ENCODE results near the gene ASF1B.

Gene ASF1B

GRCh38 chr19:14112051-14112808 is 24.2 kb downstream of the ASF1B start:
- TF ChIP-seq CTCF (IDR thresholded peaks at IDR 0.05; ENCODE audit: extremely low read depth, insufficient read depth, missing control alignments): no peak
- in situ Hi-C loops (cut with MboI; ENCODE audit: low pct_unique_long_range_greater_than_20kb, low sequenced_read_pairs, unreplicated experiment): no loop called here
- no peak for DNase-seq (ENCODE audit: low spot score)

DNA sequence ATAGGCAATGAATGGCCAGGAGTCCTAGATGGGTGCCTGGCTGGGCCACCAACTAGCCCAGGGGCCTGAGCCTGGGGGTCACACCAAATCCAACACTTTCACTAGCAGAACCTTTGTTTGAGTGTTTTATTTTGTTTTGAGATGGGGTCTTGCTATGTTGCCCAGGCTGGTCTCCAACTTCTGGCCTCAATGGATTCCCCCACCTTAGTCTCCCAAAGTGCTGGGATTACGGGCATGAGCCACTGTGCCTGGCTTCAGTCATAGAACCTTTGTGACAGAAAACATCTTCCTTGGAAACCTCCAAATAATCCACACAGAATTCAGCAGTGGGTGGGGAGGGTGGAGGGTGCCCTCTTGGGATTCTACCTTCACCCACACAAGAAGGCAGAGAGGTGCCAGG is 24.9 kb downstream of the ASF1B start:
- in situ Hi-C loops (cut with MboI; ENCODE audit: low pct_unique_long_range_greater_than_20kb, low sequenced_read_pairs, unreplicated experiment): no loop called here
- no peak for DNase-seq (ENCODE audit: low spot score)
- TF ChIP-seq CTCF (IDR thresholded peaks at IDR 0.05; ENCODE audit: extremely low read depth, insufficient read depth, missing control alignments): no peak

GRCh38 chr19:14110650-14111049 is 25.7 kb downstream of the ASF1B start:
- in situ Hi-C loops (cut with MboI; ENCODE audit: low pct_unique_long_range_greater_than_20kb, low sequenced_read_pairs, unreplicated experiment): no loop called here
- no peak for TF ChIP-seq CTCF (IDR thresholded peaks at IDR 0.05; ENCODE audit: extremely low read depth, insufficient read depth, missing control alignments)
- DNase-seq (ENCODE audit: low spot score): no peak

GRCh38 chr19:14107581-14108461 is 28.6 kb downstream of the ASF1B start:
- no peak for DNase-seq (ENCODE audit: low spot score)
- in situ Hi-C loops (cut with MboI; ENCODE audit: low pct_unique_long_range_greater_than_20kb, low sequenced_read_pairs, unreplicated experiment): no loop called here
- TF ChIP-seq CTCF (IDR thresholded peaks at IDR 0.05; ENCODE audit: extremely low read depth, insufficient read depth, missing control alignments): no peak

DNA sequence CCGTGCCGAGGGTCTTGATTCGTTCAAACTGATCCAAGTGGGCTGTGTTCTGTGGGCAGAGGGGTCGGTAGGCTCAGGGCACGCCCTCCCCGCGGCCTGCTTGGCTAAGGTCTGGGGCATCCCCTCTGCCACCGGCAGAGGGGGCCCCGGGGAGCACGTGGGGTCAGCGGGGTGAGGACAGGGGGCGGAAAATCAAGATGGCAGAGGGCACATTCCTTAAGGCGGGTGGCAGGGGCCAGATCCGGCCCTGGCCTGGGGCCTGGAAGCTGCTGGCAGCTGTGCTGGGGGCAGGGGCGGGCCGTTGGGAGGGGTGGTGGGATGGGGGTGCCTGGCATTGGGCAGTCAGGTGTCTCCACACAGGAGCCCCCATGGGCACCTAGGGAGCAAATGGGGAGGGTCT is 29.5 kb downstream of the ASF1B start:
- TF ChIP-seq CTCF (IDR thresholded peaks at IDR 0.05; ENCODE audit: extremely low read depth, insufficient read depth, missing control alignments): no peak
- in situ Hi-C loops (cut with MboI; ENCODE audit: low pct_unique_long_range_greater_than_20kb, low sequenced_read_pairs, unreplicated experiment): no loop called here
- no peak for DNase-seq (ENCODE audit: low spot score)

- in situ Hi-C loops (cut with MboI; ENCODE audit: low pct_unique_long_range_greater_than_20kb, low sequenced_read_pairs, unreplicated experiment): no loop called here
- TF ChIP-seq CTCF (IDR thresholded peaks at IDR 0.05; ENCODE audit: extremely low read depth, insufficient read depth, missing control alignments): no peak
- no peak for DNase-seq (ENCODE audit: low spot score)
Measured at GRCh38 chr19:14105680-14106079, 30.7 kb downstream of the ASF1B start.
